Tibial artery (tissue), 4 donors: ENCODE results near the gene CCDC17.

Experiments used
- DNase-seq, 2 donors: peaks; one replicate each; pipeline ENCODE4 v3.0.0-alpha.2; 2019
- H3K27ac ChIP-seq, 2 donors: fragments of 200-600 bp; sonication (generic) in 1 of 2; 1 replicate in 1 of 2; 2 replicates in 1 of 2; pipeline ENCODE4 v1.5.1; 2018 to 2019; ENCODE audit warnings: mild to moderate bottlenecking in 1 of 2
- H3K27me3 ChIP-seq, 2 donors: fragments of 200-600 bp; sonication (generic) in 1 of 2; one replicate each; pipeline versions ENCODE4 v1.5.1 to v1.6.0; 2016 to 2019
- H3K36me3 ChIP-seq, 3 donors: fragments of 200-600 bp; sonication (generic) in 2 of 3; one replicate each; pipeline ENCODE4 v1.5.1; 2016 to 2019; ENCODE audit warnings: mild to moderate bottlenecking in 2 of 3
- H3K4me1 ChIP-seq, 4 donors: fragments of 200-600 bp; sonication (generic) in 2 of 4; 1 replicate in 3 of 4; 2 replicates in 1 of 4; pipeline ENCODE4 v1.5.1; 2016 to 2019
- H3K4me3 ChIP-seq, 2 donors: fragments of 200-600 bp; sonication (generic) in 1 of 2; 1 replicate in 1 of 2; 2 replicates in 1 of 2; pipeline ENCODE4 v1.5.1; 2018 to 2019; ENCODE audit warnings: mild to moderate bottlenecking in 2 of 2
- H3K9me3 ChIP-seq, 3 donors: fragments of 200-600 bp; sonication (generic) in 1 of 3; one replicate each; pipeline ENCODE4 v1.5.1; 2016 to 2019
- CTCF ChIP-seq, 2 experiments: fragments of 200-600 bp in 1 of 2; fragments of 450-650 bp in 1 of 2; IDR thresholded peaks; one replicate each; pipeline ENCODE4 v1.5.1; 2017 to 2019; ENCODE audit warnings: antibody characterized with exemption in 2 of 2, mild to moderate bottlenecking in 1 of 2, moderate library complexity in 1 of 2
- intact Hi-C: fragments of 100-400 bp; cut with DNase I; formaldehyde crosslinking; loops from one replicate; pipeline ENCODE4 v1.15.0; 2023; ENCODE audit warnings: low total_unique reads

Gene CCDC17

GRCh38 chr1:45585110-45585426 lies 38.8 kb downstream of the CCDC17 start:
- H3K4me1 ChIP-seq: peaks cover 0 to 34% (median 15%) of the 10 kb centered on the region in 4 donors
- H3K9me3 ChIP-seq: no peaks in the 10 kb centered on the region
- no peaks in the 10 kb centered on the region for H3K36me3 ChIP-seq
- TF ChIP-seq CTCF (IDR thresholded peaks at IDR 0.05): no peak
- peak overlapping the region; percentile 89 to 97 for H3K4me3 ChIP-seq
- H3K27ac ChIP-seq: peak overlapping the region; percentile 92 to 97
- intact Hi-C loops: no loop called here
- no peaks in the 10 kb centered on the region for H3K27me3 ChIP-seq
- DNase-seq: no peak

- intact Hi-C loops: no loop called here
- peak; percentile 84 to 92 for DNase-seq
- Histone ChIP-seq H3K4me1 (peaks cover 0 to 30% (median 15%) of the 10 kb centered on the region in 4 donors), H3K27ac (peak overlapping the region; percentile 92 to 97), H3K4me3 (peak overlapping the region; percentile 89 to 97), H3K9me3 (no peaks in the 10 kb centered on the region), H3K36me3 (no peaks in the 10 kb centered on the region), H3K27me3 (no peaks in the 10 kb centered on the region)
- no peak for TF ChIP-seq CTCF (IDR thresholded peaks at IDR 0.05)
Measured at GRCh38 chr1:45584351-45585109, 39.3 kb downstream of the CCDC17 start.

- H3K27ac ChIP-seq: peak within 1 kb of the TSS; percentile 92 to 97
- intact Hi-C loops: no loop called here
Measured at GRCh38 chr1:45583666-45584350, 40.0 kb downstream of the CCDC17 start, which contains the start of gene NASP. Gene NASP, plus strand, starts transcription at chr1:45584041. Its CDS starts 106 bp downstream, at chr1:45584147.

GRCh38 chr1:45583264-45583665 lies 40.6 kb downstream of the CCDC17 start:
- no peak for TF ChIP-seq CTCF (IDR thresholded peaks at IDR 0.05)
- Histone ChIP-seq H3K4me3 (peak overlapping the region; percentile 89 to 97), H3K27me3 (no peaks in the 10 kb centered on the region), H3K27ac (peak overlapping the region; percentile 92 to 97), H3K36me3 (no peaks in the 10 kb centered on the region), H3K4me1 (peaks cover 0 to 30% (median 15%) of the 10 kb centered on the region in 4 donors), H3K9me3 (no peaks in the 10 kb centered on the region)
- peak; percentile 95 to 98 for DNase-seq
- intact Hi-C loops: no loop called here

More at GRCh38 chr1:45583666-45584350, 40.0 kb downstream of the CCDC17 start, which contains the start of gene NASP:
- H3K36me3 ChIP-seq: no peaks in the 10 kb centered on the region
- peaks cover 0 to 30% (median 15%) of the 10 kb centered on the region in 4 donors for H3K4me1 ChIP-seq
- TF ChIP-seq CTCF (IDR thresholded peaks at IDR 0.05): peak in 1 of 2 experiments; percentile 5
- DNase-seq: peak; percentile 90 to 93
- H3K27me3 ChIP-seq: no peaks in the 10 kb centered on the region
- H3K4me3 ChIP-seq: peak within 1 kb of the TSS; percentile 89 to 97
- H3K9me3 ChIP-seq: no peaks in the 10 kb centered on the region

GRCh38 chr1:45574105-45574626 lies 49.7 kb downstream of the CCDC17 start:
- intact Hi-C loops: no loop called here
- Histone ChIP-seq H3K9me3 (no peaks in the 10 kb centered on the region), H3K27ac (no peak overlapping the region), H3K4me3 (no peak overlapping the region), H3K4me1 (no peaks in the 10 kb centered on the region), H3K36me3 (peaks cover 0 to 16% (median 0%) of the 10 kb centered on the region in 3 donors), H3K27me3 (no peaks in the 10 kb centered on the region)
- no peak for TF ChIP-seq CTCF (IDR thresholded peaks at IDR 0.05)
- DNase-seq: no peak
